GM23338 (cell line): ENCODE measurements around the gene NTN3.

ENCODE experiments used
- CREB1 ChIP-seq: fragments of 250-450 bp; sonication (Bioruptor Pico); IDR thresholded peaks from 2 replicates; pipeline ENCODE4 v1.5.0; 2020; ENCODE audit warnings: low read depth, mild to moderate bottlenecking, moderate library complexity
- CTCF ChIP-seq, 2 experiments: fragments of 200-600 bp in 1 of 2; sonication (generic) in 1 of 2; conservative IDR thresholded peaks; 2 replicates each; pipeline versions ENCODE4 v1.5.1 to v1.6.1; 2016 to 2017; ENCODE audit warnings: antibody characterized with exemption in 2 of 2, low read depth in 2 of 2, mild to moderate bottlenecking in 2 of 2, moderate library complexity in 1 of 2
- ETS1 ChIP-seq: IDR thresholded peaks from 2 replicates; pipeline ENCODE4 v1.6.1; 2016; ENCODE audit warnings: antibody characterized with exemption
- EZH2 ChIP-seq: fragments of 200-600 bp; sonication (generic); IDR thresholded peaks from one replicate; pipeline ENCODE4 v1.8.0; 2017; ENCODE audit warnings: antibody characterized with exemption, mild to moderate bottlenecking, low read depth; ENCODE audit not compliant: unreplicated experiment
- EZH2phosphoT487 ChIP-seq: fragments of 200-600 bp; sonication (generic); IDR thresholded peaks from one replicate; pipeline ENCODE4 v1.8.1; 2018; ENCODE audit warnings: antibody characterized with exemption; ENCODE audit not compliant: unreplicated experiment
- JUNB ChIP-seq: IDR thresholded peaks from one replicate; pipeline ENCODE4 v1.6.1; 2016; ENCODE audit warnings: antibody characterized with exemption; ENCODE audit not compliant: unreplicated experiment
- NANOG ChIP-seq: IDR thresholded peaks from 2 replicates; pipeline ENCODE4 v1.6.1; 2016; ENCODE audit warnings: antibody characterized with exemption, borderline replicate concordance
- POLR2AphosphoS5 ChIP-seq: IDR thresholded peaks from 2 replicates; pipeline ENCODE4 v1.6.1; 2016; ENCODE audit warnings: antibody characterized with exemption, low read depth
- REST ChIP-seq: IDR thresholded peaks from one replicate; pipeline ENCODE4 v1.6.1; 2018; ENCODE audit warnings: antibody characterized with exemption; ENCODE audit not compliant: unreplicated experiment
- STAT1 ChIP-seq: IDR thresholded peaks from one replicate; pipeline ENCODE4 v1.6.1; 2016; ENCODE audit warnings: antibody characterized with exemption; ENCODE audit not compliant: unreplicated experiment
- ZNF114 ChIP-seq: fragments of 250-450 bp; sonication (Bioruptor Pico); IDR thresholded peaks from 2 replicates; pipeline ENCODE4 v1.5.0; 2020; ENCODE audit warnings: mild to moderate bottlenecking, moderate library complexity
- ZNF331 ChIP-seq: fragments of 250-450 bp; sonication (Bioruptor Pico); IDR thresholded peaks from 2 replicates; pipeline ENCODE4 v1.5.0; 2020; ENCODE audit warnings: low read depth, mild to moderate bottlenecking, moderate library complexity
- ZNF462 ChIP-seq: fragments of 250-450 bp; sonication (Bioruptor Pico); IDR thresholded peaks from 2 replicates; pipeline ENCODE4 v1.5.0; 2020; ENCODE audit warnings: mild to moderate bottlenecking, moderate library complexity

GRCh38 chr16:2460916-2461315 lies 10.2 kb upstream of the NTN3 start:
- TF ChIP-seq POLR2AphosphoS5 (no peak), JUNB (no peak), CTCF (conservative IDR thresholded peaks at IDR 0.05; ENCODE audit: low read depth in 2 of 2) (no peak), REST (no peak), EZH2phosphoT487 (no peak), ZNF331 (CRISPR knock-in tag) (no peak), CREB1 (CRISPR knock-in tag) (no peak), EZH2 (no peak), ETS1 (no peak), ZNF114 (CRISPR knock-in tag) (no peak), NANOG (no peak), ZNF462 (CRISPR knock-in tag) (no peak), STAT1 (no peak)
